GM18498 (cell line): ENCODE measurements around the gene AMD1.
"Not testable (repeated sequence)": the region's sequence is repeated elsewhere in the genome, so short reads cannot be mapped to it uniquely, and the experiment has no call there.

Experiments
- ATAC-seq: cut with Tn5 transposase; IDR thresholded peaks from one replicate; pipeline ENCODE4 v1.9.1; 2021; ENCODE audit warnings: mild to moderate bottlenecking, moderate library complexity; ENCODE audit not compliant: unreplicated experiment

Gene AMD1

GRCh38 chr6:110873981-110874879 lies at the start of gene AMD1:
Gene AMD1, plus strand, starts transcription at chr6:110874785. Its CDS starts 321 bp downstream, at chr6:110875106.
- peak; percentile 78 for ATAC-seq

- no peak for ATAC-seq
Observed at GRCh38 chr6:110826236-110827129, 48.1 kb upstream of the AMD1 start.

GRCh38 chr6:110828396-110828795 lies 46.2 kb upstream of the AMD1 start:
- no peak for ATAC-seq

- ATAC-seq, result no peak
Observed at GRCh38 chr6:110831405-110831804, 43.2 kb upstream of the AMD1 start.

GRCh38 chr6:110833831-110834230 lies 40.8 kb upstream of the AMD1 start:
- ATAC-seq, result no peak

- not testable (repeated sequence) for ATAC-seq
Observed at GRCh38 chr6:110835751-110836150, 38.8 kb upstream of the AMD1 start.

- ATAC-seq, result no peak
Observed at GRCh38 chr6:110841266-110841665, 33.3 kb upstream of the AMD1 start.

- ATAC-seq, result no peak
Observed at GRCh38 chr6:110849781-110850180, 24.8 kb upstream of the AMD1 start.

GRCh38 chr6:110852773-110853172 lies 21.8 kb upstream of the AMD1 start:
- no peak for ATAC-seq

- ATAC-seq, result no peak
Observed at GRCh38 chr6:110853754-110854477, 20.7 kb upstream of the AMD1 start.

- no peak for ATAC-seq
Observed at GRCh38 chr6:110856296-110856695, 18.3 kb upstream of the AMD1 start.

- no peak for ATAC-seq
Observed at GRCh38 chr6:110858016-110858415, 16.6 kb upstream of the AMD1 start.

- no peak for ATAC-seq
Observed at GRCh38 chr6:110858562-110859214, 15.9 kb upstream of the AMD1 start.

GRCh38 chr6:110859335-110859792 lies 15.2 kb upstream of the AMD1 start:
- ATAC-seq, result no peak

- no peak for ATAC-seq
Observed at GRCh38 chr6:110864824-110865223, 9.8 kb upstream of the AMD1 start.

GRCh38 chr6:110874880-110875547 lies 429 bp downstream of the AMD1 start:
- peak; percentile 16 for ATAC-seq

GRCh38 chr6:110875548-110876169 lies 1.1 kb downstream of the AMD1 start:
- ATAC-seq, result peak; percentile 22

- peak; percentile 37 for ATAC-seq
Observed at GRCh38 chr6:110876170-110876773, 1.7 kb downstream of the AMD1 start.
